HG03378 (cell line): ENCODE measurements around the gene MATCAP1.

ENCODE experiments used
- ATAC-seq: cut with Tn5 transposase; IDR thresholded peaks from one replicate; pipeline ENCODE4 v1.9.1; 2021; ENCODE audit warnings: mild to moderate bottlenecking, moderate library complexity; ENCODE audit not compliant: unreplicated experiment

The MATCAP1 gene

DNA sequence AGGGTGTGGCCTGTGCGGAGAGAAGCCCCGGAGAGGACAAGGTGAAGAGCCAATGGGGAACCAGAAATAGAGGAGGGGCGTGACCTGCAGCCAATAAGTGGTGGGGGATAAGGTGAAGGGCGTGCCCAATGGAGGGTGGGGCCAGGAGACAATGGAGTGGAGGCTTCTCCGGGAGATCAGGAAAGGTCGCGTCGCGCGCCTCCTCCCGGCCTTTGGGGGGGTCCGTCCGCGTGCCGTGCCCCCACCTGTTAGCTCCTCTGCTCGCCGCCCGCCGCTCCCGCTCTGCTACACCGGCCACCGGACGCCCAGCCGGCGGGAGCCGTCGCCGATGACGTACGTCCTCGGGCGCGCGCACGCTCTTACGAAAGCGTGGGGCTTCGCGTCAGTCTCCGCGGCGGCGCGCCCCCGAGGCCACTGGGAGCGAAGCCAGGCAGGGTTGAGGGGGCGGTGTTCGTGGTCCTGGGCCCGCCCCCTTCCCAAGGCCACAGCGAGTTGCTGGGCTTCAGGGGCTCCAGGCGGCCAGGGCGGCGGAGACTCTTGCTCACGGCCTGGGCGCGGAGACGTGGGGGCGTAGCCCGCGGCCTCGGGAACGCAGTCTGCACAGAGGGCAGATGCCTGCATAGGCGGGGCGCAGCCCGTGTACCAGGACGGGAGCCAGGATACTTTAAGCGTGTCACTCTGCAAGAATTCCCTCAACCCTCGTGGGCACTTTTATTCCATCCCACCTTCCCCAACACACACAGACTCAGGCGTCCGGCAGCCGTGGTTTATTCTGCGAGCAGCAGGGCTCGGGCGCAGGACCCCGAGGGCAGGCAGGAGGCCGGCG lies at the start of gene MATCAP1:
MATCAP1 (minus strand) TSS at position 337 of the 826 bp plus-strand sequence. CDS start 3,353 bp downstream, outside the sequence.
- peak; percentile 87 for ATAC-seq

DNA sequence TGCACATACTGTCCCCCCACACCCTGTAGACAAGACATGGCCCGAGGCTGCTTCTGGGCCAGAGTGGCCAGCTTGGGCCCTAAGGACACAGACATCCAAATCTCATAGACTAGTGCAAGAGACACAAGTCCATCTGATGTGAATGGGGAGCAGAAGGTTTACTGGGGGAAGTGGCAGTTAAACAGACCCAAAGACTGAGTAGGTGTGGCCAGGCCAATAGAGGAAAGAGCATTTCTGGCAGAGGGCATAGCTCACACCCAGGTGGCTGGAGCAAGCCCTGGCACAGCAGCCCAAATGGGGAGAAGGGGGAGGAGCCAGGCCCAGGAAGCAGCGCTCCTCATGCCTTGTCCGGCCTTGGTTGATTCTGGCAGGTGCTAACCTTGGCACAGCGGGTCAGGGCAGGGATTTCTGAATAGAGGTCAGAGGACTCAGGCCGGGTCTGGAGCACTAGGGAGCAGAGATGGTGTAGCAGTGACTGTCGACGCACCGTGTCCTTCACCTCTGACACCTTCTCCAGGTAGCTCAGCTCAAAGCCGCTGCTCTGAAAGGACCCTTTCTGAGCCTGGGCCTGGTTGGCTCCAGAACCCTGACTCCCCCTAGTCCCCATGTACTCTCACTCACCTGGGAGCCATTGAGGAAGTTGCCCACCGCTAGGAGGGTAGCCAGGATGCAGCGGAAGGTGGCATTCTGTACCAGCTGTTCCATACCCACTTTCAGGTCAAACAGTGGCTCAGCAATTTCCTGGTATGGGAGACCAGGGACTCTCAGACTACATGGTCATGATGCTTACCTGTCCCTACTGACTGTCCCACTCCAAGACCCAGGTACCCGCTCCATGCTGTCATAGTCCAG lies 47.3 kb upstream of the MATCAP1 start:
- ATAC-seq, result no peak

DNA sequence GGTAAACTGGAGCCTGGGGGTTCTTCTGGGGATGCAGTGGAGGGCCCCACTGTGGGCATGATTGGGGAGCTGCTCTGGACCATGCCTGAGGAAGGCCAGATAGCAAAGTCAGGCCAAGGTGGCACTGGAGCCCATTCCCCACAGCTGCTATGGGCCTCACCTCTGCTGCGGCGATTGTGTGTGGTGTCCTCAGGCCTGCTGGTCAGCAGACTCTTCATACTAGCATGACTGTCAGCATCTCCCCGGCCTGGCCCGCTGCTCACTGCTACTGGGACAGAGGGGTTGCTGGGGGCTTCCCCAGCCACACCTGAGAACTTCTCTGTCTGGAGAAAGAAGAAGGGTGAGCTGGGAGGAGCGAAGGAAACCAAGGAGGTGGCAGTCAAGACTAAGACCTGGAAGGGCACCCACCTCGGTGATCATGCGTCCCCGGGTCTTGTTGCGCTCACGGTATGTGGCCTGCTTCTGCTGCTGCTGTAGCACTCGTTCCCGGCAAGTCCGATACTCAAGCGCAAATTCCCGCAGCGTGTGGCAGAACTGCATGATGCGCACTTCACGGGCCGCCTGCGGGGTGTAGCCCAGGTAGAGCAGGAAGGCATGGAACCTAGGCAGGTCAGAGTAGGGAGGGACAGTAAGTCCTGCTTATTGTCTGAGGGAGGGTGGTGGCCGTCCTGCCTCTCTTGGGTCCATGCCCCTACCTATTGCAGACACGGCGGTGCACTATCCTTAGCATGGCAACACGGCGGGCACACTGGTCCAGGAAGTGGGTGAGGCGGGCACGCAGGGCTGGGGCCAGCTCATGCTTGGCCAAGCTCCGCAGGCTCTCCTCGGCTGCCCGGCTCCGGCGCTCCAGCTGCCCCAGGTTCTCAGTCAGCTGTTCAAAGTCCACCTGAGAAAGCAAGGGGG lies 46.4 kb upstream of the MATCAP1 start:
- no peak for ATAC-seq

GRCh38 chr16:67228905-67229304 lies 45.1 kb upstream of the MATCAP1 start:
- no peak for ATAC-seq

- ATAC-seq, result no peak
These were observed 44.4 kb upstream of the MATCAP1 start for GRCh38 chr16:67228034-67228785.

- ATAC-seq, result no peak
These were observed 43.8 kb upstream of the MATCAP1 start for GRCh38 chr16:67227567-67227921.

DNA sequence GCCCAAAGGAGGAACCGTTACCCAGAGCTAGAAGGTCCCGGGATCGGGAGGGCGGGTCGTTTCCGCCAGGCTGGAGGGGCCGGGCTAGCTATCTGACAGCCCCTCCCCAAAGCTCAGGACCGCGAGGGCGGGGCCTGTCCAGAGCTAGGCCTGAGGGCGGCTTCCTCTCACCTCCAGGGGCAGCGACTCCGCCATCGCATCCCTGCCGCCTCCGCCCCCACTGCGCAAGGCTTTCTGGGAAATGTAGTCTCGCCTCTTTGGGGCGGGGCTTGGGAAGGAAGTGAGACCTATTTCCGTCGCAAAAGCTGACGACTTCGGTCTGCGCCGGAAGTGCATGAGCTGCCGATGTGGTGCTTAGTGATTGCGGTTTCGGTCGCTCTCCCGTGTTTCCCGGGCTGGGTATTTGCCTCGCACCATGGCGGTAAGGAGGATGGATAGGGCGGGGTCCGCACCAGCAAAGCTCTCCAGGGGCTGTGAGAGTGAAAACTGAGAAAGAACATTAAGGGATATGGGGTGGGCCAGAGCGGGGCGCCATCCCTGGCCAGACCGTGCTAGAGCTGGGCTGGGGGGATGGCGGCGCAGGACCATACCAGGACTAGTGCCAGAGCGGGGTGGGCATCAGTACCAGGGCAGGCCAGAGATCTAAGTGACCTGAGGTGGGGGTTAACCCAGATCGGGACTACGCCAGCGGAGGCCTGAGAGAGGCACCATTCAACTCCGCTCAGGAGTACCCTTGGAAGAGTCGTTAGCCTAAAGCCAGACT lies 43.2 kb upstream of the MATCAP1 start, which contains the start of gene TMEM208:
TMEM208 (plus strand) TSS at position 327 of the 763 bp plus-strand sequence; CDS start at position 416, 89 bp downstream.
- ATAC-seq, result peak; percentile 74

- no peak for ATAC-seq
These were observed 42.6 kb upstream of the MATCAP1 start for GRCh38 chr16:67226295-67226803.

- ATAC-seq, result no peak
These were observed 40.2 kb upstream of the MATCAP1 start for GRCh38 chr16:67223992-67224391.

- no peak for ATAC-seq
These were observed 33.1 kb upstream of the MATCAP1 start for GRCh38 chr16:67216612-67217490.

- no peak for ATAC-seq
These were observed 31.9 kb upstream of the MATCAP1 start for GRCh38 chr16:67215706-67216105.

DNA sequence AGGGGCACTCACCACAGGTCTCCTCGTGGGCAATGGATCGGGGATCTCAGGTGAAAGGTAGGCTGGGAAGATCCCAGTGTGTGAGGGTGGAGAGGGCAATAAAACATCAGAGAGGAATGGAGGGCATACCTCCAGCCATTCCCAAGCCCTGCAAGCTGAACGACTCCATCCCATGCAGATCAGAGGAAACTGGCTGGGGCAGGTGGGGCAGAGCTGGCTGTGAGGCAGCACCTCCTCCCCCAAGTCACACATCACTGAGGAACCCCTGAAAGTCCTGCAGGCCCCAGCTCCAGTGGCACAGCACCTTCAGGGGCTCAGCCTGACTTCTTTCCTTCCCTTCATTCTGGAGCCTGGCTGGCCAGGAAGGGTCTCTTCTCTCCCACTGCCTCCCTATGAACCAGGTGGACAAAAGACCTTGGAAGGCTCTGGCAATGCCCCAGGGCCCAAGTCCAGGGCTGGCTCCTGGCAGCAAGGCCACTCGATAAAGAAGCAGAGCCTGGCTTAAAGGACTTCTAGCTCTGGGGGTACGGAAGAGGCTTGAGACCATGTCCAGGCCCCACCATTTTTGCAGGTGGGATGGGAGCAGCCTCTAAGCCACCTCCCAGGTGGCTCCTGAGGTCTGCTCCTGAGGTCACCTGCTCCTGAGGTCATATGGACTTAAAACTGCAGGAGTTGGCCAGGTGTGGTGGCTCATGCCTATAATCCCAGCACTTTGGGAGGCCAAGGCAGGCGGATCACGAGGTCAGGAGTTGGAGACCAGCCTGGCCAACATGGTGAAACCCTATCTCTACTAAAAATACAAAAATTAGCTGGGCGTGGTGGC lies 29.6 kb upstream of the MATCAP1 start:
- no peak for ATAC-seq

DNA sequence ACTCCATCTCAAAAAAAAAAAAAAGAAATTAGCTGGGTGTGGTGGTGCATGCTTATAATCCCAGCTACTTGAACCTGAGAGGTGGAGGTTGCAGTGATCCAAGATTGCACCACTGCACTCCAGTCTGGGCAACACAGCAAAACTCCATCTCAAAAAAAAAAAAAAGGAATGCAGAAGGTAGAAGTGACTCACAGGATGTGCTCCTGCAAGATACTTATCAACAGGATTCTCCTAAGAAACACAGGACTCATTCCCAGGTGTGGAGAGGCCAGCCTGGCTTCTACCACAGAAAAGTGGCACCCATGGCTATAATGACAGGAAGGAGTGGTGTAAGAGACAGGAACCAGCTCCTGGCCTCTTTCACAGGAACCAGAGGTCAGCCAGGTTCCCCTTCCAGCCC lies 29.0 kb upstream of the MATCAP1 start:
- ATAC-seq, result no peak

DNA sequence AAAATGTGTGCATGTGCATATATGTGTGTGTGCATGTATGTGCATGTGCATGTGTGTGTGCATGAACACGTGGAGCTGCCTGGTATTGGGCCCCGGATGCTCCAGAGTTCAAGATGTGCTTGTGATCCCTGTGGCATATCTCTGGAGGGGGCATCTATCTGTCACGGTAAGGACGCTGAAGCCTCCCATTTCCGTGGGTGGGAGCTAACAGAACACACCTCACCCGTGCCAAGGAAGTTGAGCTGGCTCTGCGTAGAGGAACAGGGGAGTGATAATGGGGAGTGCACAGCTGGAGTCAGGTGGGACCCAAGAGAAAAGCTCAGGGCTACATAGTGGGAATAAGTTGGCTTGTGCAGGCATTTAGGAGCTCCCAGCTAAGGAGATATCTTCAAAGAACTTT lies 27.9 kb upstream of the MATCAP1 start:
- no peak for ATAC-seq

GRCh38 chr16:67210069-67210937 lies 26.5 kb upstream of the MATCAP1 start:
- no peak for ATAC-seq

DNA sequence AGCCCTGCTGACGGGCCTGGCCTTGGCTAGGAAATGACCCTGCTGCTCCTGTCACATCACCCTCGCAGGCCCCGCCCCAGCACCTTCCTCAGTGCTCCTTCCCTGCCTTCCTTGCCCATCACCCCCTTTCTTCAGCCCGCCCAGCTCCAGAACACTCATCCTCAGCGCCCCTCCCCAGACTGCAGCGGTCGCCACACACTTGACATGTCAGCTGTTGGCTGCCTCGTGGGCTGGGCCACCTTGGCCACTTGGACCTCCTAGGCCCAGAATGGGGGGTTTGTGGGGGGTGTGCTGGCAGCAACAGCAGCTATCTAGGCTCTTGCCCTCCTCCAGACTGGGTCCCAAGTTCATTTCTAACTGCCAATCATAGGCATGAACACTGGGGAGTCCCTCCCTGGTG lies 25.8 kb upstream of the MATCAP1 start:
- no peak for ATAC-seq
